IMR-90 (cell line): Measurements from ENCODE around the gene ECE2.

ENCODE experiments used
- CEBPB ChIP-seq: IDR thresholded peaks from 2 replicates; pipeline ENCODE4 v1.6.1; 2012; ENCODE audit warnings: low read depth, low read length, improper control_type of control experiment
- CHD1 ChIP-seq: IDR thresholded peaks from 2 replicates; pipeline ENCODE4 v1.6.1; 2012; ENCODE audit warnings: low read depth, low read length, improper control_type of control experiment
- CTCF ChIP-seq: conservative IDR thresholded peaks from 2 replicates; pipeline ENCODE4 v1.5.1; 2012; ENCODE audit warnings: mild to moderate bottlenecking, low read depth, low read length, improper control_type of control experiment
- FOS ChIP-seq: fragments of 150-350 bp; IDR thresholded peaks from 2 replicates; pipeline ENCODE4 v1.6.1; 2016; ENCODE audit warnings: low read depth, low read length
- MAZ ChIP-seq: IDR thresholded peaks from 2 replicates; pipeline ENCODE4 v1.6.1; 2012; ENCODE audit warnings: low read depth, mild to moderate bottlenecking, low read length, improper control_type of control experiment, moderate library complexity, borderline replicate concordance
- MXI1 ChIP-seq: IDR thresholded peaks from 2 replicates; pipeline ENCODE4 v1.6.1; 2012; ENCODE audit warnings: low read depth, mild to moderate bottlenecking, low read length, moderate library complexity, borderline replicate concordance
- NFE2L2 ChIP-seq: fragments of 150-350 bp; IDR thresholded peaks from 2 replicates; pipeline ENCODE4 v1.6.1; 2016; ENCODE audit warnings: low read depth, mild to moderate bottlenecking, low read length
- POLR2A ChIP-seq: IDR thresholded peaks from 2 replicates; pipeline ENCODE4 v1.6.1; 2012; ENCODE audit warnings: mild to moderate bottlenecking, low read depth, low read length
- RAD21 ChIP-seq: IDR thresholded peaks from 2 replicates; pipeline ENCODE4 v1.6.1; 2012; ENCODE audit warnings: low read length, improper control_type of control experiment
- RCOR1 ChIP-seq: IDR thresholded peaks from 2 replicates; pipeline ENCODE4 v1.6.1; 2012; ENCODE audit warnings: mild to moderate bottlenecking, low read length, improper control_type of control experiment; ENCODE audit not compliant: insufficient replicate concordance
- SMC3 ChIP-seq: fragments of 150-350 bp; IDR thresholded peaks from 2 replicates; pipeline ENCODE4 v1.6.1; 2016; ENCODE audit warnings: low read depth, mild to moderate bottlenecking, antibody characterized with exemption, low read length, moderate library complexity

GRCh38 chr3:184236636-184237035 lies 39.2 kb upstream of the ECE2 start:
- TF ChIP-seq CTCF (no peak), POLR2A (no peak), RCOR1 (no peak), SMC3 (no peak), CEBPB (no peak), NFE2L2 (no peak), MAZ (no peak), FOS (no peak), MXI1 (no peak), CHD1 (no peak), RAD21 (no peak)
